ENCODE results near the gene DEK.

DNA sequence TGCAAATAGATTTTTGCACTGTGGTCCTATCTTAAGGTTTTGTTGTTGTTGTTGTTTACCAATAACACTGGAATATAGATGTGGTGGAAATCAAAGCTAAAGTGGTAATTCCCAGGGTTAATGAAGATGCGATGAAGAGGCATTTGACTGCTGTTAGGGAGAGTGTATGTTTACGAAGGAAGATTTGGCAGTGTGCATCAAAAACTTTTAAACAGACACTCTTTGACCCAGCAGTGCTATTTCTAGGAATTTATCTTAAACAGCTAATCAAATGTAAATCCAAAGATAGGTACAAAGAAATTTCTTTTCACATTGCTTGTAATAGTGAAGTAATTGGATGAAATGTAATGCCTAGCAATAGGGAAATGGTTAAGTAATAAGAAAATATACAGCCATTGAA, 75.1 kb downstream of the DEK start:
- no peak for TF ChIP-seq POLR2A (IDR thresholded peaks at IDR 0.05; ENCODE audit: low read length)
- TF ChIP-seq, protein P1, sequence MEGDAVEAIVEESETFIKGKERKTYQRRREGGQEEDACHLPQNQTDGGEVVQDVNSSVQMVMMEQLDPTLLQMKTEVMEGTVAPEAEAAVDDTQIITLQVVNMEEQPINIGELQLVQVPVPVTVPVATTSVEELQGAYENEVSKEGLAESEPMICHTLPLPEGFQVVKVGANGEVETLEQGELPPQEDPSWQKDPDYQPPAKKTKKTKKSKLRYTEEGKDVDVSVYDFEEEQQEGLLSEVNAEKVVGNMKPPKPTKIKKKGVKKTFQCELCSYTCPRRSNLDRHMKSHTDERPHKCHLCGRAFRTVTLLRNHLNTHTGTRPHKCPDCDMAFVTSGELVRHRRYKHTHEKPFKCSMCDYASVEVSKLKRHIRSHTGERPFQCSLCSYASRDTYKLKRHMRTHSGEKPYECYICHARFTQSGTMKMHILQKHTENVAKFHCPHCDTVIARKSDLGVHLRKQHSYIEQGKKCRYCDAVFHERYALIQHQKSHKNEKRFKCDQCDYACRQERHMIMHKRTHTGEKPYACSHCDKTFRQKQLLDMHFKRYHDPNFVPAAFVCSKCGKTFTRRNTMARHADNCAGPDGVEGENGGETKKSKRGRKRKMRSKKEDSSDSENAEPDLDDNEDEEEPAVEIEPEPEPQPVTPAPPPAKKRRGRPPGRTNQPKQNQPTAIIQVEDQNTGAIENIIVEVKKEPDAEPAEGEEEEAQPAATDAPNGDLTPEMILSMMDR (IDR thresholded peaks at IDR 0.05): no peak
- TF ChIP-seq CEBPB (IDR thresholded peaks at IDR 0.05): no peak
- TF ChIP-seq ESRRA (IDR thresholded peaks at IDR 0.05; ENCODE audit: borderline replicate concordance, low read length): no peak

Measured in A549 (cell line).